ENCODE measurements around the gene FIGNL1.

The FIGNL1 gene

GRCh38 chr7:50472427-50472826 lies 22.3 kb upstream of the FIGNL1 start:
- Histone ChIP-seq H3K79me2 (ENCODE audit: insufficient read depth, low read length) (no peaks in the 10 kb centered on the region), H4K20me1 (ENCODE audit: low read depth, low read length) (no peaks in the 10 kb centered on the region), H3K9me2 (replicated peaks; ENCODE audit: insufficient read depth, low read length) (no peaks in the 10 kb centered on the region), H3K27me3 (ENCODE audit: low read length) (no peaks in the 10 kb centered on the region), H3K9me3 (ENCODE audit: insufficient read depth, low read length) (no peaks in the 10 kb centered on the region), H3K27ac (ENCODE audit: low read depth, low read length) (no peak overlapping the region), H2AFZ (ENCODE audit: low read depth, low read length, severe bottlenecking) (no peak overlapping the region), H3K4me3 (ENCODE audit: insufficient read depth, low read length, poor library complexity, severe bottlenecking) (no peak overlapping the region), H3K4me2 (ENCODE audit: low read depth, low read length, poor library complexity, severe bottlenecking) (no peak overlapping the region), H3K9ac (ENCODE audit: low read length) (no peak overlapping the region), H3F3A (ENCODE audit: insufficient read depth) (no peaks in the 10 kb centered on the region), H3K36me3 (ENCODE audit: low read length) (no peaks in the 10 kb centered on the region)
- TF ChIP-seq, protein P1, sequence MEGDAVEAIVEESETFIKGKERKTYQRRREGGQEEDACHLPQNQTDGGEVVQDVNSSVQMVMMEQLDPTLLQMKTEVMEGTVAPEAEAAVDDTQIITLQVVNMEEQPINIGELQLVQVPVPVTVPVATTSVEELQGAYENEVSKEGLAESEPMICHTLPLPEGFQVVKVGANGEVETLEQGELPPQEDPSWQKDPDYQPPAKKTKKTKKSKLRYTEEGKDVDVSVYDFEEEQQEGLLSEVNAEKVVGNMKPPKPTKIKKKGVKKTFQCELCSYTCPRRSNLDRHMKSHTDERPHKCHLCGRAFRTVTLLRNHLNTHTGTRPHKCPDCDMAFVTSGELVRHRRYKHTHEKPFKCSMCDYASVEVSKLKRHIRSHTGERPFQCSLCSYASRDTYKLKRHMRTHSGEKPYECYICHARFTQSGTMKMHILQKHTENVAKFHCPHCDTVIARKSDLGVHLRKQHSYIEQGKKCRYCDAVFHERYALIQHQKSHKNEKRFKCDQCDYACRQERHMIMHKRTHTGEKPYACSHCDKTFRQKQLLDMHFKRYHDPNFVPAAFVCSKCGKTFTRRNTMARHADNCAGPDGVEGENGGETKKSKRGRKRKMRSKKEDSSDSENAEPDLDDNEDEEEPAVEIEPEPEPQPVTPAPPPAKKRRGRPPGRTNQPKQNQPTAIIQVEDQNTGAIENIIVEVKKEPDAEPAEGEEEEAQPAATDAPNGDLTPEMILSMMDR (IDR thresholded peaks at IDR 0.05; ENCODE audit: insufficient read depth, low read length, poor library complexity, severe bottlenecking), result no peak
- no peak for TF ChIP-seq EZH2phosphoT487 (conservative IDR thresholded peaks at IDR 0.05; ENCODE audit: low read length)

GRCh38 chr7:50471970-50472369 lies 21.8 kb upstream of the FIGNL1 start:
- Histone ChIP-seq H2AFZ (ENCODE audit: low read depth, low read length, severe bottlenecking) (no peak overlapping the region), H4K20me1 (ENCODE audit: low read depth, low read length) (no peaks in the 10 kb centered on the region), H3K9ac (ENCODE audit: low read length) (no peak overlapping the region), H3F3A (ENCODE audit: insufficient read depth) (no peaks in the 10 kb centered on the region), H3K36me3 (ENCODE audit: low read length) (no peaks in the 10 kb centered on the region), H3K27me3 (ENCODE audit: low read length) (no peaks in the 10 kb centered on the region), H3K4me3 (ENCODE audit: insufficient read depth, low read length, poor library complexity, severe bottlenecking) (no peak overlapping the region), H3K79me2 (ENCODE audit: insufficient read depth, low read length) (no peaks in the 10 kb centered on the region), H3K9me2 (replicated peaks; ENCODE audit: insufficient read depth, low read length) (no peaks in the 10 kb centered on the region), H3K9me3 (ENCODE audit: insufficient read depth, low read length) (no peaks in the 10 kb centered on the region), H3K4me2 (ENCODE audit: low read depth, low read length, poor library complexity, severe bottlenecking) (no peak overlapping the region), H3K27ac (ENCODE audit: low read depth, low read length) (no peak overlapping the region)
- TF ChIP-seq, protein P1 (IDR thresholded peaks at IDR 0.05; ENCODE audit: insufficient read depth, low read length, poor library complexity, severe bottlenecking), result no peak
- TF ChIP-seq EZH2phosphoT487 (conservative IDR thresholded peaks at IDR 0.05; ENCODE audit: low read length), result no peak

DNA sequence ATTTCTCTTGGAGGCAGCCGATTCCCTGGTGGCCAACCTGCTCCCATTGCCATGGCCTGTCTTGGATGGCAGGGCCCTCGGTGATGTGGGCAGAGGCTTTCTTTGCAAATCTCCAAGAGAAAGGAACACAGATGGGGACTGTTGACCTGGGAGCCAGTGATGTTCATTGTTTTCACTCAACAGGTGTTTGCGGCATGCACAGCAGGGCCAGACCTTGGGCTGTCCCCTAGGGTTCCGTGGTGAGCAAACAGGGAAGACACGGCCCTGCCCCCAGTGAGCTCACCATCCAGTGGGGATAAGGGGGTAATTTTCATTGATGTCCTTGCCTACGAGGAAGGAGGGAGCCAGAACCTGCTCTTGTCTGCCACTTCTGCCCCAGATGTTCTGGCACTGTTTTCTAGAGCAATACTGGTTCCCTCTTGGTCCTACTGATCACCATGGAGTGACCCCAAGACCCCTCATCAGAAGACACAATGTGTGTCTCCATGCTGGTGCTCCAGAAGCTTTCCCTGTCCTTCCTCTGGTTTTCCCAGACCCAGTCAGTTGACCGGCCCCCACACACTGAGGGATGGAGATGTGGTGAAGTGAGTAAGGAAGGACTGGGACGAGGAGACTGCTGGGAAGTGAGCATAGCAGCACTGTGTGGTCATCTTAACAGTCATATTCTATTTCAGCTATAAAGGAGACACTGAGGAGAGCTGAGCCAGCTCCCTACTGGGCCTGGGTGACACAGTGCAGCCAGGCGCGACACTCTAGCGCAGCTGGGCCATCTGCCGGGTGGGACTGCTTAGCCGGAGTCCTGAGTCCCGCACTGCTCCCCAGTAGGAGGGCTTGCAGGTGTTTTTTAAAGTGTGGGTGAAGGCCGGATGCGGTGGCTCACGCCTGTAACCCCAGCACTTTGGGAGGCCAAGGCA lies 20.4 kb upstream of the FIGNL1 start:
- H3K79me2 ChIP-seq (ENCODE audit: insufficient read depth, low read length), result no peaks in the 10 kb centered on the region
- H4K20me1 ChIP-seq (ENCODE audit: low read depth, low read length), result no peaks in the 10 kb centered on the region
- no peaks in the 10 kb centered on the region for H3K9me2 ChIP-seq (replicated peaks; ENCODE audit: insufficient read depth, low read length)
- H3K27me3 ChIP-seq (ENCODE audit: low read length), result no peaks in the 10 kb centered on the region
- no peak for TF ChIP-seq EZH2phosphoT487 (conservative IDR thresholded peaks at IDR 0.05; ENCODE audit: low read length)
- TF ChIP-seq, protein P1 (IDR thresholded peaks at IDR 0.05; ENCODE audit: insufficient read depth, low read length, poor library complexity, severe bottlenecking), result no peak
- no peaks in the 10 kb centered on the region for H3F3A ChIP-seq (ENCODE audit: insufficient read depth)
- H3K9ac ChIP-seq (ENCODE audit: low read length), result no peak overlapping the region
- no peaks in the 10 kb centered on the region for H3K36me3 ChIP-seq (ENCODE audit: low read length)
- no peaks in the 10 kb centered on the region for H3K9me3 ChIP-seq (ENCODE audit: insufficient read depth, low read length)
- H2AFZ ChIP-seq (ENCODE audit: low read depth, low read length, severe bottlenecking), result no peak overlapping the region
- H3K27ac ChIP-seq (ENCODE audit: low read depth, low read length), result no peak overlapping the region
- no peak overlapping the region for H3K4me3 ChIP-seq (ENCODE audit: insufficient read depth, low read length, poor library complexity, severe bottlenecking)
- no peak overlapping the region for H3K4me2 ChIP-seq (ENCODE audit: low read depth, low read length, poor library complexity, severe bottlenecking)

All from SU-DHL-6 (cell line).